HEK293T (cell line): ENCODE measurements around the gene HOXB6.

Experiments used
- CTCF ChIA-PET: fragments of 350-600 bp; formaldehyde crosslinking; extraction: SDS; loops from one replicate; lab custom pipeline; 2021; ENCODE audit warnings: antibody characterized with exemption, inconsistent platforms; lab: Yijun Ruan, JAX
- POLR2A ChIA-PET: fragments of 350-600 bp; formaldehyde crosslinking; extraction: SDS; loops from one replicate; lab custom pipeline; 2020; ENCODE audit warnings: antibody characterized with exemption, inconsistent platforms; lab: Yijun Ruan, JAX
- DNase-seq: peaks from one replicate; pipeline ENCODE4 v3.0.0; 2012; ENCODE audit warnings: mixed read lengths; ENCODE audit errors: extremely low spot score
- ARNT ChIP-seq: fragments of 450-650 bp; IDR thresholded peaks from 2 replicates; pipeline ENCODE4 v1.6.1; 2017; ENCODE audit warnings: mild to moderate bottlenecking
- BHLHE40 ChIP-seq: fragments of 450-650 bp; IDR thresholded peaks from 2 replicates; pipeline ENCODE4 v1.6.1; 2016; ENCODE audit warnings: mild to moderate bottlenecking, moderate library complexity, borderline replicate concordance
- CTBP1 ChIP-seq: fragments of 450-650 bp; IDR thresholded peaks from 2 replicates; pipeline ENCODE4 v1.6.1; 2016; ENCODE audit warnings: borderline replicate concordance
- ELF4 ChIP-seq: fragments of 450-650 bp; IDR thresholded peaks from 2 replicates; pipeline ENCODE4 v1.6.1; 2017; ENCODE audit warnings: antibody characterized with exemption
- FOXA1 ChIP-seq: fragments of 450-650 bp; IDR thresholded peaks from 2 replicates; pipeline ENCODE4 v1.6.1; 2016; ENCODE audit warnings: mild to moderate bottlenecking
- FOXK2 ChIP-seq: fragments of 450-650 bp; IDR thresholded peaks from 2 replicates; pipeline ENCODE4 v1.6.1; 2016; ENCODE audit warnings: mild to moderate bottlenecking
- FOXM1 ChIP-seq: fragments of 450-650 bp; IDR thresholded peaks from 2 replicates; pipeline ENCODE4 v1.6.1; 2017; ENCODE audit warnings: mild to moderate bottlenecking, borderline replicate concordance
- HDGF ChIP-seq: fragments of 450-650 bp; IDR thresholded peaks from 2 replicates; pipeline ENCODE4 v1.6.1; 2017; ENCODE audit warnings: antibody characterized with exemption, borderline replicate concordance
- L3MBTL2 ChIP-seq: fragments of 450-650 bp; conservative IDR thresholded peaks from 2 replicates; pipeline ENCODE4 v1.6.1; 2016; ENCODE audit warnings: mild to moderate bottlenecking
- LEF1 ChIP-seq: fragments of 450-650 bp; IDR thresholded peaks from 2 replicates; pipeline ENCODE4 v1.6.1; 2017; ENCODE audit warnings: mild to moderate bottlenecking, borderline replicate concordance
- NFRKB ChIP-seq: fragments of 450-650 bp; IDR thresholded peaks from 2 replicates; pipeline ENCODE4 v1.6.1; 2016; ENCODE audit warnings: mild to moderate bottlenecking, moderate library complexity
- SP1 ChIP-seq: fragments of 450-650 bp; IDR thresholded peaks from 2 replicates; pipeline ENCODE4 v1.6.1; 2017
- SUZ12 ChIP-seq: fragments of 450-650 bp; IDR thresholded peaks from 2 replicates; pipeline ENCODE4 v1.6.1; 2016; ENCODE audit warnings: mild to moderate bottlenecking
- TARDBP ChIP-seq: fragments of 450-650 bp; IDR thresholded peaks from 2 replicates; pipeline ENCODE4 v1.6.1; 2016
- ZNF384 ChIP-seq: fragments of 450-650 bp; IDR thresholded peaks from 2 replicates; pipeline ENCODE4 v1.6.1; 2016
- TF ChIP-seq, protein P1 (sequence below): fragments of 450-650 bp; IDR thresholded peaks from 2 replicates; pipeline ENCODE4 v1.6.1; 2016

HOXB6 gene

DNA sequence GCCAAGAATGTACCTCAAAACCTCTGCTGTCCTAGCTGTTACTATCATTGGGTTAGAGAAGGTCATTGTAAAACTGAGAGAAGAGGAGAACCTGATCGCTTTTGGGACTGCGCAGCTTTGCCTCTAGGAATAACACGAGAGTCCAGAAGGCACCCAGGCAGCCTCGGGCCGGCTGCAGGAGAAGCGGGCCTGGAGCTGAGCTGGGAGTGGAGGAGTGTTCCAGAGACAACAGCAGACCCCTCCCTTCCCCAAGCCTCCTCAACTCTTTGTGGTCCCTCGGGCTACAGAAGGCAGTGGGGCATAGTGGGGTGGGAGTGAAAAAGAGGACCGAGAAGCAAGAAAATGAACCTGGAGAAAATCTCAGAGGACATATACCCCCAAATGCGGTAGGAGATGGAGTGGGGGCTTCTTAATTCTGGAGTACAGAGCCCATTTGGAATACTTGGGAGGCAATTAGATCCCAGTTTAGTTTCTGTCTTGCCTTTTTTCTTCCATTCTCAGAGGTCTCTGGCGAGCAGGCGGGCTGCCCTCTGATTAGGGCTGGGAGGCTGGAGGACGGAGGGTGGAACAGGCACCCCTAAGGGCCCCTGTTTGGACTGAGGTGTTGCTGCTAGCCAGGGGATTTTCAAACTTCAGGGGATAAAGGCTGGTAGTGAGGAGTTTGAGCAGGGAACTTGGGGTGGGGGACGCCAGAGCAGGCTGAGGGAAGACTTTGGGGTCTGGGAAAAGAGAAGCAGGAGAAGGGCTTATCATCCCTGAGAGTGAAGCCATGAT is 46.5 kb downstream of the HOXB6 start:
- POLR2A ChIA-PET = interaction anchor here (1.7 to 3.6 kb wide), 3 partner anchors 9 to 31 kb away, joined by 12 to 25 read pairs (median 19); partner anchors contain the start of gene HOXB3
- CTCF ChIA-PET = interaction anchor here (0.6 kb wide), 2 partner anchors 10 to 28 kb away, joined by 3 to 4 read pairs; no protein-coding TSS in a partner anchor
- TF ChIP-seq ARNT (no peak), FOXK2 (no peak), ZNF384 (no peak), CTBP1 (no peak), HDGF (no peak), NFRKB (no peak), FOXA1 (no peak), TARDBP (no peak), L3MBTL2 (no peak), BHLHE40 (no peak), SUZ12 (no peak), FOXM1 (no peak), LEF1 (no peak), ELF4 (no peak)
- TF ChIP-seq, protein P1, sequence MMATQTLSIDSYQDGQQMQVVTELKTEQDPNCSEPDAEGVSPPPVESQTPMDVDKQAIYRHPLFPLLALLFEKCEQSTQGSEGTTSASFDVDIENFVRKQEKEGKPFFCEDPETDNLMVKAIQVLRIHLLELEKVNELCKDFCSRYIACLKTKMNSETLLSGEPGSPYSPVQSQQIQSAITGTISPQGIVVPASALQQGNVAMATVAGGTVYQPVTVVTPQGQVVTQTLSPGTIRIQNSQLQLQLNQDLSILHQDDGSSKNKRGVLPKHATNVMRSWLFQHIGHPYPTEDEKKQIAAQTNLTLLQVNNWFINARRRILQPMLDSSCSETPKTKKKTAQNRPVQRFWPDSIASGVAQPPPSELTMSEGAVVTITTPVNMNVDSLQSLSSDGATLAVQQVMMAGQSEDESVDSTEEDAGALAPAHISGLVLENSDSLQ = no peak
- no peak for DNase-seq

DNA sequence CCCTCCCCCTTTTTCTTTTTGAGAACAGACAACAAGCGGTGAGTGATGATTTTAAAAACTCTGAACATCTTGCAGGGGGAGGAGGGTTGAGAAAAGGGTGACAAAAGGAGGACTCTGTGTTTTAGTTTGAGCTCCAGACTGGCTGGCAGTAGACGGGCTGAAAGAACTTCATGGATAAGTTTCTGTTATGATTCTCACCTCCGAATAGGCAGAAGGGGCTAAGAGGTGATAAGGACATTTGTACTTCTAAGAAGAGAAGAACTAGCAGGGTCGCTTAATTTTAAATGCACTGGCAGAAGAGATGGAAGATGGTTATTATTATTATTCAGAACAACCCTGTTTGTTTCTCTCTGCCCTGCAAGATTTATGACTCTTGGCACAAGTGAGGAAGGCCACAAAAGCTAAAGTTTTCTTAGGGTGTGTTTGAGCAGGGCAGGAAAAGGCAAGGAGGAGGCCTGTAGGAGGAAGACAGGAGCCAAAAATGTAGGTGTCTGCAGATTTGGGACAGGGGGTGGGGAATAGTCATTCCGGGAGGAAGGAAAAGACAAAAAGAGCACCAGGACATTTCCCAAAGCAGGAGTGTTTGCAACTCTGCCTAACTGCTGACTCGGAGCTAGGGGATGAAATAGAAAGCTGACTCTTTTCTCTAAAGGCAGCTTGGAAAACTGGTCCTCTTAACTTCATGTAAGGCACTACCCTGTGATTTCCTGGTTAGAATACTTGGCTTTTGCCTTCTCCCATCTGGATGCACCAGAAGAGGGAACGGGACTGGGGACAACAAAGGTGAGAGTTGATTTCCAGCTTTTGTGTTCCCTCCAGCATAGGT is 48.0 kb downstream of the HOXB6 start:
- no peak for DNase-seq
- ChIA-PET CTCF (interaction anchor here (0.5 to 0.6 kb wide), 2 partner anchors 37 to 310 kb away, joined by 3 to 4 read pairs; partner anchors contain the start of gene HOXB5), POLR2A (interaction anchor here (0.6 to 3.6 kb wide), 6 partner anchors 10 to 58 kb away, joined by 3 to 25 read pairs (median 8); partner anchors contain the start of gene HOXB3)
- TF ChIP-seq, protein P1 = peak; percentile 82
- TF ChIP-seq L3MBTL2 = no peak
- TF ChIP-seq FOXK2 = no peak
- TF ChIP-seq HDGF = no peak
- TF ChIP-seq NFRKB = no peak
- TF ChIP-seq CTBP1 = no peak
- TF ChIP-seq ELF4 = no peak
- TF ChIP-seq BHLHE40 = no peak

DNA sequence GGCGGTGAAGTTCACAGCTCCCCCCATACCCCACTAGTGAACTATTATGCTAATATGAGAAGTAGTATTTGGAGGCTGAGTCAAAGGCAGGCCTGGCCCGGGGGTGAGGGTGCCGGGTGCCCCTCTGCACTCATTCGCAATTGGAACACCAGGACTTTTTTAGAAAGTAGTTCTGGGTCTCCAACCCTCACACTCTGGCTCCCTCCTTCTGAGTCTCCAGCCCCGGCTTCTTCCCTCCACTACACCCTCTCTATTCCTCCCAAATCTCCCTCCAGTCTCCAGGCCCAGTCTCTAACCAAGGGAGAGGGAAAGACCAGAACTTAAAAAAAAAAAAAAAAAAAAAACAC is 48.6 kb downstream of the HOXB6 start:
- ChIA-PET CTCF (interaction anchor here (0.6 kb wide), 2 partner anchors 24 to 37 kb away, joined by 3 to 4 read pairs; partner anchors contain the start of gene HOXB5), POLR2A (interaction anchor here (0.8 to 3.6 kb wide), 5 partner anchors 9 to 67 kb away, joined by 3 to 25 read pairs (median 6); partner anchors contain the start of gene HOXB3)
- DNase-seq = no peak
- no peak for TF ChIP-seq LEF1
- TF ChIP-seq L3MBTL2 = no peak
- no peak for TF ChIP-seq FOXM1
- TF ChIP-seq FOXK2 = no peak
- no peak for TF ChIP-seq SP1
- TF ChIP-seq TARDBP = no peak
- TF ChIP-seq, protein P1 = no peak
- TF ChIP-seq HDGF = no peak
- no peak for TF ChIP-seq ZNF384
- TF ChIP-seq SUZ12 = no peak

DNA sequence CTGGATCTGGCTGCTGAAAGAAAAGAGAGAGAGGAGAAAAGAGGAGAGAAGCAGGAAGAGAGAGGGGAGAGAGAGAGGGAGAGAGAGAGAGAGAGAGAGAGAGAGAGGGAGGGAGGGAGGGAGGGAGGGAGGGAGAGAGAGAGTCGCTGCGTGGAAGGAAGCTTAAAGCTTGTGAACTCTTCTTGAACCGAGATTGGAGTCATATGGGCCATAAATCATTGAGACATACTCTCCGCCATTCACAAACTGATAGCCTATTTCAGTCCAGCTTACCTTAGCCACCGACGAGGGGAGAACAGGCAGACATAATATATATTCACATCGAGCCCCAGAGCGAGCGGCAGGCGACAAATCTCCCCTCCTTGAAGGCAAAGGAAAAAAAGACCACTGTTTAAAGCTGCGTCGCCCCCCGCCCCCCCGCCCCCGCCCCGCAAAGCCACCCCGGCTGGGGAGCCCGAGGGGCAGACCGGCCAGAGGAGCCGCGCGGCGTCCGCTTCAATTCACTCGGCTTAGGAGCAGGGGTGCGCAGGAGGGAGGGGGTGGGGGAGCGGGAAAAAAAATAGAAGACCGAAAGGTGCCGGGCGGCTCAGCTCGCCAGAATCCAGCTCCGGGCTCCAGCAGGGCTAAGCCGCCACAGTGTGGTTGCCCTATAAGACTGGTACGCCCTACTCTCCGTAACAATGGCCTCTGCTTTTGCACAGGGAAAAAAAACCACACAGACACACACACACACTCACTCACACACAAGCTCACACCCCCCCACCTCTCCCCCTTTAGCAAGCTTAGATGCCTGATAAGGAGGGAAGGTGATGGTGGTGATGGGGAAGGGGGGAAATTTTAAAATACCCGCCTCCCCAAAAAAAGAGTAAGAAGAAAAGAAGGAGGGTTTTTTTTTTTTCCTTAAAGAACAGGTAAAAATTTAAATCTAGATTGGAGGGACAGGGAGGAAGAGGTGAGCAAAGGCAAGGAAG is 49.2 kb downstream of the HOXB6 start:
- TF ChIP-seq HDGF = no peak
- TF ChIP-seq LEF1 = no peak
- peak; percentile 74 for TF ChIP-seq CTBP1
- TF ChIP-seq, protein P1 = peak; percentile 97
- peak; percentile 79 for DNase-seq
- POLR2A ChIA-PET = interaction anchor here (0.6 to 3.6 kb wide), 8 partner anchors 8 to 70 kb away, joined by 3 to 25 read pairs (median 3); partner anchors contain the start of genes HOXB3 and HOXB9
- CTCF ChIA-PET = interaction anchor here (0.6 kb wide), 1 partner anchor 24 kb away, joined by 3 read pairs; no protein-coding TSS in a partner anchor
